ENCODE measurements around the gene GNAI3. TPM values are rescaled to one million over a fixed set of nuclear protein-coding genes. Genes with fewer than 3 reads are reported as not detected.

The GNAI3 gene
- total and polyA plus RNA-seq, 2 of the 13 experiments (the other 11 are each of a cell fraction or from before 2014, with no cell fraction given), result 4.3 to 9.0 TPM

GRCh38 chr1:109548321-109549267 is at the start of gene GNAI3 (continued):
- TF ChIP-seq AHDC1 (CRISPR knock-in tag; IDR thresholded peaks at IDR 0.05; ENCODE audit: borderline replicate concordance) (0 out of 2 replicates have a peak, but pooled peaks have one; percentile 50), TAF15 (IDR thresholded peaks at IDR 0.05; ENCODE audit: low read depth, low read length, poor library complexity, severe bottlenecking) (no peak), SUZ12 (IDR thresholded peaks at IDR 0.05; ENCODE audit: low read depth, low read length) (no peak), ZNF761 (CRISPR knock-in tag; conservative IDR thresholded peaks at IDR 0.05) (no peak), NCOA2 (CRISPR knock-in tag; IDR thresholded peaks at IDR 0.05) (no peak), ZNF570 (CRISPR knock-in tag; IDR thresholded peaks at IDR 0.05; ENCODE audit: borderline replicate concordance) (no peak), ZNF234 (CRISPR knock-in tag; conservative IDR thresholded peaks at IDR 0.05) (no peak; the same call in 1 of the 2 replicates), HNF1A (IDR thresholded peaks at IDR 0.05; ENCODE audit: low read depth) (no peak), HNF1A (CRISPR knock-in tag; IDR thresholded peaks at IDR 0.05; ENCODE audit: borderline replicate concordance) (peak; percentile 48; the same call in 1 of the 2 replicates), PHF5A (CRISPR knock-in tag; IDR thresholded peaks at IDR 0.05; ENCODE audit: low read depth, unreplicated experiment) (no peak), PPARG (CRISPR knock-in tag; conservative IDR thresholded peaks at IDR 0.05) (no peak), PCBP2 (optimal IDR thresholded peaks at IDR 0.05; ENCODE audit: low read depth, low read length, poor library complexity, severe bottlenecking) (no peak), ZNF792 (CRISPR knock-in tag; IDR thresholded peaks at IDR 0.05) (no peak), REXO4 (CRISPR knock-in tag; IDR thresholded peaks at IDR 0.05; ENCODE audit: borderline replicate concordance) (no peak), ZXDC (CRISPR knock-in tag; IDR thresholded peaks at IDR 0.05) (no peak), ZNF850 (CRISPR knock-in tag; conservative IDR thresholded peaks at IDR 0.05) (no peak)
